Caco-2 (cell line): Measurements from ENCODE around the gene MS4A12. TPM values are rescaled to one million over a fixed set of nuclear protein-coding genes. Genes with fewer than 3 reads are reported as not detected.

Experiments
- BruUV-seq: library from RNA; stranded (reverse); fragments of 400-500 nt; replicated peaks from 2 replicates; lab custom pipeline; 2021; lab: Mats Ljungman, UMichigan
- CTCF ChIA-PET: fragments of 300-600 bp; sonication (Branson Sonifier 250); formaldehyde crosslinking; loops from one replicate; lab custom pipeline; 2022; ENCODE audit warnings: antibody characterized with exemption; lab: Charles Lee
- POLR2A ChIA-PET: fragments of 300-600 bp; sonication (Branson Sonifier 250); formaldehyde crosslinking; loops from one replicate; lab custom pipeline; 2022; ENCODE audit warnings: antibody characterized with exemption; lab: Charles Lee
- DNase-seq, 2 experiments: peaks; one replicate each; pipeline versions ENCODE4 v3.0.0 to v3.0.0-alpha.2; 2020 to 2022
- H3K27me3 ChIP-seq: replicated peaks from 2 replicates; pipeline ENCODE4 v1.6.0; 2011; ENCODE audit warnings: low read length; ENCODE audit not compliant: control insufficient read depth, insufficient read depth
- H3K36me3 ChIP-seq: 2 replicates; pipeline ENCODE4 v1.5.1; 2011; ENCODE audit warnings: low read length; ENCODE audit not compliant: control insufficient read depth, insufficient read depth
- H3K4me1 ChIP-seq: fragments of 250-450 bp; sonication (Bioruptor Pico); 2 replicates; pipeline ENCODE4 v1.5.1; 2020; ENCODE audit warnings: mild to moderate bottlenecking
- H3K4me3 ChIP-seq: 2 replicates; pipeline ENCODE4 v1.5.1; 2011; ENCODE audit warnings: low read depth, mild to moderate bottlenecking, control low read depth, low read length
- H3K9me3 ChIP-seq: fragments of 250-450 bp; sonication (Bioruptor Pico); 2 replicates; pipeline ENCODE4 v1.5.1; 2020; ENCODE audit warnings: mild to moderate bottlenecking, moderate library complexity
- H3K27ac Mint-ChIP-seq: one replicate; pipeline ENCODE4 v1.8.0; 2022; ENCODE audit warnings: mixed read lengths; ENCODE audit not compliant: unreplicated experiment
- H3K27me3 Mint-ChIP-seq: one replicate; pipeline ENCODE4 v1.8.0; 2022; ENCODE audit warnings: mixed read lengths; ENCODE audit not compliant: insufficient read depth, unreplicated experiment
- H3K36me3 Mint-ChIP-seq: one replicate; pipeline ENCODE4 v1.8.0; 2022; ENCODE audit warnings: mild to moderate bottlenecking, mixed read lengths; ENCODE audit not compliant: insufficient read depth, unreplicated experiment
- H3K4me1 Mint-ChIP-seq: one replicate; pipeline ENCODE4 v1.8.0; 2022; ENCODE audit warnings: low read depth, mixed read lengths; ENCODE audit not compliant: unreplicated experiment
- H3K4me3 Mint-ChIP-seq: one replicate; pipeline ENCODE4 v1.8.0; 2022; ENCODE audit warnings: mild to moderate bottlenecking, moderate library complexity, mixed read lengths; ENCODE audit not compliant: unreplicated experiment
- H3K9me3 Mint-ChIP-seq: one replicate; pipeline ENCODE4 v1.8.0; 2022; ENCODE audit warnings: mixed read lengths; ENCODE audit not compliant: unreplicated experiment
- intact Hi-C: fragments of 100-400 bp; cut with micrococcal nuclease; formaldehyde crosslinking; loops from one replicate; pipeline ENCODE4 v1.10.0; 2022; ENCODE audit not compliant: unreplicated experiment
- total RNA-seq: library from RNA; stranded (reverse); gene quantifications from 2 replicates; pipeline ENCODE4 v1.2.3, GENCODE V29; 2022
- TF ChIP-seq, protein P1 (sequence below), 2 experiments: fragments of 200-600 bp in 1 of 2; IDR thresholded peaks; 1 replicate in 1 of 2; 2 replicates in 1 of 2; pipeline versions ENCODE4 v1.5.1 to v1.8.0; 2011 to 2022; ENCODE audit warnings: antibody characterized with exemption in 1 of 2, control low read depth in 1 of 2, inconsistent platforms in 1 of 2, low read depth in 1 of 2, low read length in 1 of 2, mild to moderate bottlenecking in 1 of 2, moderate library complexity in 1 of 2; ENCODE audit not compliant: insufficient read depth in 1 of 2, severe bottlenecking in 1 of 2, unreplicated experiment in 1 of 2

The MS4A12 gene
- total RNA-seq, 1 experiment from 2014 or later: not detected

DNA sequence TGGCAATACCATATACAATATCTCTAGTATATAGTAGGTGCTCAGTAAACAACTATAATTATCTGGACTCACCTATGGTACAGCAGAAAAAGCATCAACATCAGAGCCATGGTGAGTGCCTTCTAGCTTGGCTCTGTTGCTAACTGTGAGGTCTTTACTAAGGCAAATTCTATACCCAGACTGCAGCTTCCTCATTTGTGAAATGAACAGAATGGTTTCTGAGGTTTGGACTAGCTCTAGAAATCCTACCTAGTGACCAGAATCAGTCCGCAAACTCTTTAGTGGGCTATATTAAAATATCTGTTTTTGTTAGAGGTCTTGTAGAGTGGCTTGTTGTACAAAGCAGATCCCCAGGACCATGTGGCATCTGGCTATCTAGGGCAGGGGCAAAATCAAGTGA, 33.2 kb upstream of the MS4A12 start:
- H3K4me1 ChIP-seq: no peaks in the 10 kb centered on the region
- no TSS peak for BruUV-seq
- Mint-ChIP-seq H3K27me3 (peaks cover 10% of the 10 kb centered on the region), H3K36me3 (no peaks in the 10 kb centered on the region), H3K4me1 (no peaks in the 10 kb centered on the region), H3K9me3 (no peaks in the 10 kb centered on the region), H3K27ac (no peak overlapping the region), H3K4me3 (no peak overlapping the region)
- TF ChIP-seq, protein P1, sequence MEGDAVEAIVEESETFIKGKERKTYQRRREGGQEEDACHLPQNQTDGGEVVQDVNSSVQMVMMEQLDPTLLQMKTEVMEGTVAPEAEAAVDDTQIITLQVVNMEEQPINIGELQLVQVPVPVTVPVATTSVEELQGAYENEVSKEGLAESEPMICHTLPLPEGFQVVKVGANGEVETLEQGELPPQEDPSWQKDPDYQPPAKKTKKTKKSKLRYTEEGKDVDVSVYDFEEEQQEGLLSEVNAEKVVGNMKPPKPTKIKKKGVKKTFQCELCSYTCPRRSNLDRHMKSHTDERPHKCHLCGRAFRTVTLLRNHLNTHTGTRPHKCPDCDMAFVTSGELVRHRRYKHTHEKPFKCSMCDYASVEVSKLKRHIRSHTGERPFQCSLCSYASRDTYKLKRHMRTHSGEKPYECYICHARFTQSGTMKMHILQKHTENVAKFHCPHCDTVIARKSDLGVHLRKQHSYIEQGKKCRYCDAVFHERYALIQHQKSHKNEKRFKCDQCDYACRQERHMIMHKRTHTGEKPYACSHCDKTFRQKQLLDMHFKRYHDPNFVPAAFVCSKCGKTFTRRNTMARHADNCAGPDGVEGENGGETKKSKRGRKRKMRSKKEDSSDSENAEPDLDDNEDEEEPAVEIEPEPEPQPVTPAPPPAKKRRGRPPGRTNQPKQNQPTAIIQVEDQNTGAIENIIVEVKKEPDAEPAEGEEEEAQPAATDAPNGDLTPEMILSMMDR (IDR thresholded peaks at IDR 0.05; ENCODE audit: insufficient read depth in 1 of 2, low read depth in 1 of 2, low read length in 1 of 2, severe bottlenecking in 1 of 2, unreplicated experiment in 1 of 2): no peak
- no peaks in the 10 kb centered on the region for H3K36me3 ChIP-seq
- H3K4me3 ChIP-seq: no peak overlapping the region
- H3K27me3 ChIP-seq: no peaks in the 10 kb centered on the region
- intact Hi-C loops: no loop called here
- H3K9me3 ChIP-seq: no peaks in the 10 kb centered on the region
- CTCF ChIA-PET: interaction anchor here (1.5 kb wide), 1 partner anchor 96 kb away, joined by 3 read pairs; no protein-coding TSS in a partner anchor
- no peak for DNase-seq
- POLR2A ChIA-PET: interaction anchor here (0.5 kb wide), 1 partner anchor 708 kb away, joined by 3 read pairs; no protein-coding TSS in a partner anchor

DNA sequence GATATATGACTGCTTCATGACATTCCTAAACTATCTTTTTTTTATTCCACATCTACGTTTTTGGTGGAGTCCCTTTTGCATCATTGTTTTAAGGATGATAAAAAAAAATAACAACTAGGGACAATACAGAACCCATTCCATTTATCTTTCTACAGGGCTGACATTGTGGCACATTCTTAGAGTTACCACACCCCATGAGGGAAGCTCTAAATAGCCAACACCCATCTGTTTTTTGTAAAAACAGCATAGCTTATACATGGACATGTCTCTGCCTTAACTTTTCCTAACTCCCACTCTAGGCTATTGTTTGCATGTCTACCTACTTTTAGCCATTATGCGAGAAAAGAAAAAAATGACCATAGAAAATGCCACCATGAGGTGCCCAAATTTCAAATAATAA, 23.7 kb upstream of the MS4A12 start:
- Histone ChIP-seq H3K4me3 (no peak overlapping the region), H3K36me3 (no peaks in the 10 kb centered on the region), H3K4me1 (no peaks in the 10 kb centered on the region), H3K27me3 (no peaks in the 10 kb centered on the region), H3K9me3 (no peaks in the 10 kb centered on the region; the same call in 1 of the 2 replicates)
- DNase-seq: no peak
- no peak overlapping the region for H3K27ac Mint-ChIP-seq
- no peaks in the 10 kb centered on the region for H3K4me1 Mint-ChIP-seq
- POLR2A ChIA-PET: no interaction called here
- CTCF ChIA-PET: interaction anchor here (0.7 kb wide), 1 partner anchor 15 kb away, joined by 3 read pairs; no protein-coding TSS in a partner anchor
- H3K9me3 Mint-ChIP-seq: no peaks in the 10 kb centered on the region
- TF ChIP-seq, protein P1 (IDR thresholded peaks at IDR 0.05; ENCODE audit: insufficient read depth in 1 of 2, low read depth in 1 of 2, low read length in 1 of 2, severe bottlenecking in 1 of 2, unreplicated experiment in 1 of 2): no peak
- peaks cover 6% of the 10 kb centered on the region for H3K27me3 Mint-ChIP-seq
- intact Hi-C loops: loop anchor here (1.0 kb wide), 1 partner anchor 106 kb away; no protein-coding TSS in a partner anchor
- BruUV-seq: no TSS peak
- H3K36me3 Mint-ChIP-seq: no peaks in the 10 kb centered on the region
- H3K4me3 Mint-ChIP-seq: no peak overlapping the region

DNA sequence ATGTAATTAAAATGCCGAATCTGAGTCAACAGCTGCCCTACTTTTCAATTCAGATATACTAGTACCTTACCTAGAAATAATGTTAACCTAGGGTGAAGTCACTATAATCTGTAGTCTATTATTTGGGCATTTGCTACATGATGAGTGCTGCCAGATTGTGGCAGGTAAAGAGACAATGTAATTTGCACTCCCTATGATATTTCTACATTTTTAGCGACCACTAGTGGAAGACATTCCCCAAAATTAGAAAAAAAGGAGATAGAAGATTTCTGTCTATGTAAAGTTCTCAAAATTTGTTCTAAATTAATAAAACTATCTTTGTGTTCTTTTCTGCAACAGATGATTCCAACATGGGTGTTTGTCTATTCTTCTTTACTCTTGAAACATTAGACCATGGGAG, 22.9 kb upstream of the MS4A12 start:
- TF ChIP-seq, protein P1 (IDR thresholded peaks at IDR 0.05; ENCODE audit: insufficient read depth in 1 of 2, low read depth in 1 of 2, low read length in 1 of 2, severe bottlenecking in 1 of 2, unreplicated experiment in 1 of 2): peak; percentile 13 to 39
- Histone ChIP-seq H3K27me3 (no peaks in the 10 kb centered on the region), H3K4me1 (no peaks in the 10 kb centered on the region), H3K9me3 (no peaks in the 10 kb centered on the region; the same call in 1 of the 2 replicates), H3K36me3 (no peaks in the 10 kb centered on the region), H3K4me3 (no peak overlapping the region)
- no peak for DNase-seq
- no peaks in the 10 kb centered on the region for H3K9me3 Mint-ChIP-seq
- no peaks in the 10 kb centered on the region for H3K36me3 Mint-ChIP-seq
- POLR2A ChIA-PET: no interaction called here
- peaks cover 6% of the 10 kb centered on the region for H3K27me3 Mint-ChIP-seq
- H3K4me1 Mint-ChIP-seq: no peaks in the 10 kb centered on the region
- BruUV-seq: no TSS peak
- H3K27ac Mint-ChIP-seq: no peak overlapping the region
- H3K4me3 Mint-ChIP-seq: no peak overlapping the region
- CTCF ChIA-PET: no interaction called here
- intact Hi-C loops: loop anchor here (1.0 kb wide), 1 partner anchor 106 kb away; no protein-coding TSS in a partner anchor
